ENCODE data around the gene KRT15. TPM values are rescaled to one million over a fixed set of nuclear protein-coding genes. Genes with fewer than 3 reads are reported as not detected.

The KRT15 gene
- total and polyA plus RNA-seq, 10 of the 15 experiments (the other 5 are each of a cell fraction or from before 2014, with no cell fraction given): 0.06 to 0.17 TPM; not detected in 8

GRCh38 chr17:41464682-41465081 is 54.0 kb downstream of the KRT15 start (continued):
- TF ChIP-seq MYB (IDR thresholded peaks at IDR 0.05; ENCODE audit: borderline replicate concordance, low read depth, low read length): no peak

GRCh38 chr17:41464173-41464572 is 54.5 kb downstream of the KRT15 start:
- Histone ChIP-seq H3K27me3 (replicated peaks in 1 of 2; ENCODE audit: control insufficient read depth in 2 of 2, insufficient read depth in 2 of 2, low read length in 1 of 2) (no peaks in the 10 kb centered on the region; a peak in 2 of 4 replicates), H3K9ac (ENCODE audit: control insufficient read depth, insufficient read depth, low read length) (no peak overlapping the region), H3K36me3 (ENCODE audit: control insufficient read depth in 2 of 2, insufficient read depth in 2 of 2, low read length in 1 of 2) (no peaks in the 10 kb centered on the region), H3K4me1 (ENCODE audit: control insufficient read depth, insufficient read depth, low read length) (no peaks in the 10 kb centered on the region), H2AFZ (ENCODE audit: control insufficient read depth, low read depth, low read length) (no peak overlapping the region), H3K4me2 (ENCODE audit: control insufficient read depth, insufficient read depth) (no peak overlapping the region), H4K20me1 (ENCODE audit: control insufficient read depth, insufficient read depth) (no peaks in the 10 kb centered on the region), H3K27ac (ENCODE audit: control insufficient read depth, insufficient read depth) (no peak overlapping the region), H3K79me2 (ENCODE audit: control insufficient read depth, insufficient read depth, low read length) (no peaks in the 10 kb centered on the region), H3K9me3 (replicated peaks; ENCODE audit: control insufficient read depth, insufficient read depth, low read length) (no peaks in the 10 kb centered on the region), H3K4me3 (no peak overlapping the region)
- intact Hi-C loops (cut with micrococcal nuclease; ENCODE audit: unreplicated experiment) (no loop called here), in situ Hi-C loops (cut with MboI) (no loop called here)
- no TSS peak for BruUV-seq (replicated peaks)
- ChIA-PET CTCF (no interaction called here), SMC1A (ENCODE audit: uncharacterized antibody, unreplicated experiment) (no interaction called here), RAD21 (ENCODE audit: unreplicated experiment) (no interaction called here), POLR2A (no interaction called here)
- DNase-seq (ENCODE audit: low read depth, low spot score) (no peak), ATAC-seq (no peak), FAIRE-seq (no peak)
- 35% methylated on average over 11 of the region's 11 CpGs for WGBS (ENCODE audit: insufficient coverage, insufficient replicate concordance, low lambda C conversion rate, missing lambda C conversion rate)
- TF ChIP-seq BACH1 (IDR thresholded peaks at IDR 0.05; ENCODE audit: borderline replicate concordance) (no peak), IRF3 (IDR thresholded peaks at IDR 0.05) (no peak), MYC (IDR thresholded peaks at IDR 0.05; ENCODE audit: insufficient read depth, insufficient read length, insufficient replicate concordance, low read length, severe bottlenecking) (no peak), POLR2AphosphoS5 (IDR thresholded peaks at IDR 0.05; ENCODE audit: low read length) (no peak), USF1 (IDR thresholded peaks at IDR 0.05; ENCODE audit: borderline replicate concordance, extremely low read length, insufficient read depth, low read depth, low read length) (no peak), MTA2 (IDR thresholded peaks at IDR 0.05; ENCODE audit: low read depth) (no peak), ZBTB40 (IDR thresholded peaks at IDR 0.05; ENCODE audit: borderline replicate concordance) (no peak), TCF7 (IDR thresholded peaks at IDR 0.05; ENCODE audit: borderline replicate concordance) (no peak), SMARCA5 (IDR thresholded peaks at IDR 0.05) (no peak), TCF12 (IDR thresholded peaks at IDR 0.05; ENCODE audit: low read depth, low read length) (no peak), FOS (IDR thresholded peaks at IDR 0.05; ENCODE audit: borderline replicate concordance, extremely low read depth, insufficient read length) (no peak), ZZZ3 (IDR thresholded peaks at IDR 0.05; ENCODE audit: control insufficient read depth, insufficient read length, low read depth) (no peak), ESRRA (IDR thresholded peaks at IDR 0.05; ENCODE audit: low read length) (no peak), RELA (IDR thresholded peaks at IDR 0.05; ENCODE audit: borderline replicate concordance, partially characterized antibody) (no peak), YBX1 (IDR thresholded peaks at IDR 0.05) (no peak), ZNF207 (IDR thresholded peaks at IDR 0.05; ENCODE audit: borderline replicate concordance) (no peak), ZBED1 (IDR thresholded peaks at IDR 0.05; ENCODE audit: borderline replicate concordance) (no peak)

Measured in GM12878 (cell line).